Fibroblast of gingiva (primary cell): ENCODE measurements around the gene GNG2.

Experiments used
- DNase-seq: peaks from one replicate; pipeline ENCODE4 v3.0.0-alpha.2; 2011; ENCODE audit warnings: low read depth

GNG2 gene

GRCh38 chr14:51860164-51860824 lies at the start of gene GNG2:
TSS of gene GNG2 (plus strand) at chr14:51860612. CDS start at chr14:51950679, 90,067 bp downstream.
- DNase-seq: peak; percentile 69

GRCh38 chr14:51811706-51812105 lies 48.7 kb upstream of the GNG2 start:
- no peak for DNase-seq

GRCh38 chr14:51816031-51816430 lies 44.4 kb upstream of the GNG2 start:
- no peak for DNase-seq

GRCh38 chr14:51817326-51817725 lies 43.1 kb upstream of the GNG2 start:
- DNase-seq: no peak

- DNase-seq: no peak
Observed at GRCh38 chr14:51818748-51819380, 41.5 kb upstream of the GNG2 start.

GRCh38 chr14:51821822-51822221 lies 38.6 kb upstream of the GNG2 start:
- DNase-seq: peak; percentile 49

GRCh38 chr14:51822499-51822898 lies 37.9 kb upstream of the GNG2 start:
- no peak for DNase-seq

- no peak for DNase-seq
Observed at GRCh38 chr14:51823706-51824105, 36.7 kb upstream of the GNG2 start.

- DNase-seq: no peak
Observed at GRCh38 chr14:51824191-51824590, 36.2 kb upstream of the GNG2 start.

GRCh38 chr14:51825926-51826325 lies 34.5 kb upstream of the GNG2 start:
- DNase-seq: no peak

GRCh38 chr14:51828017-51828797 lies 32.2 kb upstream of the GNG2 start:
- peak; percentile 13 for DNase-seq

GRCh38 chr14:51834240-51834639 lies 26.2 kb upstream of the GNG2 start:
- DNase-seq: no peak

- no peak for DNase-seq
Observed at GRCh38 chr14:51836417-51836816, 24.0 kb upstream of the GNG2 start.

GRCh38 chr14:51844081-51844881 lies 16.1 kb upstream of the GNG2 start:
- DNase-seq: no peak

GRCh38 chr14:51845811-51846210 lies 14.6 kb upstream of the GNG2 start:
- no peak for DNase-seq

- DNase-seq: peak; percentile 27
Observed at GRCh38 chr14:51846631-51847488, 13.6 kb upstream of the GNG2 start.

GRCh38 chr14:51847489-51847796 lies 13.0 kb upstream of the GNG2 start:
- DNase-seq: no peak

- DNase-seq: no peak
Observed at GRCh38 chr14:51848120-51848519, 12.3 kb upstream of the GNG2 start.

GRCh38 chr14:51849097-51849496 lies 11.3 kb upstream of the GNG2 start:
- no peak for DNase-seq

- DNase-seq: no peak
Observed at GRCh38 chr14:51850651-51851050, 9.8 kb upstream of the GNG2 start.

GRCh38 chr14:51852541-51852940 lies 7.9 kb upstream of the GNG2 start:
- DNase-seq: peak; percentile 42

- no peak for DNase-seq
Observed at GRCh38 chr14:51855234-51855633, 5.2 kb upstream of the GNG2 start.
